ENCODE data around the gene FKBP6.

DNA sequence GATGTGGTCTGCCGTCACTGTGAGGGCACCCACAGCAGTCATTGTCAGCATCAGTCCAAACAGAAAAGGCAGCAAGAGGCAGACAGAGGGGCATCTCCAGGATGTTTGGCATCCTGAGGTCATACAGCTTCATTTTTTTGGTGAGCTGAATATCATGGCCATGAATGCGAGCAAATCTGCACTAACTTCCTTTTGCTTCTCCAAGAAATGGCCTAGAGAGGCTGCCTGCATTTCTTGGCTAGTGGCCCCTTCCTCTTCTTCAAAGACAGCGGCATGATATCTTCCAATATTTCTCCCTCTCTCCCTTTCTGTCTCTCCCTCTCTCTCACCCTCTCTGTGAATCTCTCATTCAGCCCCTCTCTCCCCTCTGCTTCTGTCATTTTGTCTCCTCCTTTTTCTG lies 24.8 kb downstream of the FKBP6 start:
- TF ChIP-seq, protein P1, sequence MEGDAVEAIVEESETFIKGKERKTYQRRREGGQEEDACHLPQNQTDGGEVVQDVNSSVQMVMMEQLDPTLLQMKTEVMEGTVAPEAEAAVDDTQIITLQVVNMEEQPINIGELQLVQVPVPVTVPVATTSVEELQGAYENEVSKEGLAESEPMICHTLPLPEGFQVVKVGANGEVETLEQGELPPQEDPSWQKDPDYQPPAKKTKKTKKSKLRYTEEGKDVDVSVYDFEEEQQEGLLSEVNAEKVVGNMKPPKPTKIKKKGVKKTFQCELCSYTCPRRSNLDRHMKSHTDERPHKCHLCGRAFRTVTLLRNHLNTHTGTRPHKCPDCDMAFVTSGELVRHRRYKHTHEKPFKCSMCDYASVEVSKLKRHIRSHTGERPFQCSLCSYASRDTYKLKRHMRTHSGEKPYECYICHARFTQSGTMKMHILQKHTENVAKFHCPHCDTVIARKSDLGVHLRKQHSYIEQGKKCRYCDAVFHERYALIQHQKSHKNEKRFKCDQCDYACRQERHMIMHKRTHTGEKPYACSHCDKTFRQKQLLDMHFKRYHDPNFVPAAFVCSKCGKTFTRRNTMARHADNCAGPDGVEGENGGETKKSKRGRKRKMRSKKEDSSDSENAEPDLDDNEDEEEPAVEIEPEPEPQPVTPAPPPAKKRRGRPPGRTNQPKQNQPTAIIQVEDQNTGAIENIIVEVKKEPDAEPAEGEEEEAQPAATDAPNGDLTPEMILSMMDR (IDR thresholded peaks at IDR 0.05) = no peak
- TF ChIP-seq POLR2A (IDR thresholded peaks at IDR 0.05) = no peak
